ENCODE data around the gene C10orf90.

The C10orf90 gene

DNA sequence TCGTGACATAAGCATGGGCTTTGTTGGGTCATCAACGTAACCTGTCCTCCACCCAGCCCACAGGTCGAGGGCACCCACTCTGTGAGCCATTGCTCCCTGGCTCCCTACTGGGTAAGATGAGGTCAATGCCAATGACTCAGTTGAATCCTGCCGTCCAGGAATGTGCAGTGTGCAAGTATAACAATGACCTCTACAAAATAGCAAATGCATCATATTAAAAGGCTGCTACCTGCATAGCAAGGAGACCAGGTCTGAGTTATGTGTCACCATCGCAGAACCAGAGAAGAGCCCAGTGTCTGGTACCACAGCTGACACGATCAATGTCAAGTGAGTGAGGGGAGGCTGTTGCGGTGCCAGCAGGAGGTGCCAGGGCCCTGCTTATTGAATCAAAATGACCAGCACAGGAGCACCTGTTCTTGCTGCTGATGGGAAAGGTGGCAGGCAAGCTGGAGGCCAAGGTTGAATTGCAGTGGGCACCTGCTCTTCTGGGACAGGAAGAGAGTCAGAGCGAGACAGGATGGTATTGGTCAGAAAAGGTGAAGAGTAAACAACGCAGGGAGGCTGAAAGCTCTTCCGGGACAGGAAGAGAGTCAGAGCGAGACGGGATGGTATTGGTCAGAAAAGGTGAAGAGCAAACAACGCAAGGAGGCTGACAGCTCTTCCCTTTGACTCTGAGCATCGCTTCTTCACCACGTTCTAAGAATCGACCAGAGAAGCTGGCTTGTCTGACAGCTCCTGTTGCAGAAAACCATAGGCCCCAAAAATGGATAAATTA, 173.5 kb downstream of the C10orf90 start:
- H3K4me1 ChIP-seq (ENCODE audit: insufficient read depth, poor library complexity, severe bottlenecking): no peaks in the 10 kb centered on the region
- no peaks in the 10 kb centered on the region for H3K9me3 ChIP-seq (ENCODE audit: severe bottlenecking)
- no peaks in the 10 kb centered on the region for H3K36me3 ChIP-seq (ENCODE audit: low read depth)
- no peak overlapping the region for H3K4me3 ChIP-seq (ENCODE audit: severe bottlenecking)
- no peaks in the 10 kb centered on the region for H3K27me3 ChIP-seq (ENCODE audit: insufficient read depth, poor library complexity, severe bottlenecking)
- TF ChIP-seq, protein P1, sequence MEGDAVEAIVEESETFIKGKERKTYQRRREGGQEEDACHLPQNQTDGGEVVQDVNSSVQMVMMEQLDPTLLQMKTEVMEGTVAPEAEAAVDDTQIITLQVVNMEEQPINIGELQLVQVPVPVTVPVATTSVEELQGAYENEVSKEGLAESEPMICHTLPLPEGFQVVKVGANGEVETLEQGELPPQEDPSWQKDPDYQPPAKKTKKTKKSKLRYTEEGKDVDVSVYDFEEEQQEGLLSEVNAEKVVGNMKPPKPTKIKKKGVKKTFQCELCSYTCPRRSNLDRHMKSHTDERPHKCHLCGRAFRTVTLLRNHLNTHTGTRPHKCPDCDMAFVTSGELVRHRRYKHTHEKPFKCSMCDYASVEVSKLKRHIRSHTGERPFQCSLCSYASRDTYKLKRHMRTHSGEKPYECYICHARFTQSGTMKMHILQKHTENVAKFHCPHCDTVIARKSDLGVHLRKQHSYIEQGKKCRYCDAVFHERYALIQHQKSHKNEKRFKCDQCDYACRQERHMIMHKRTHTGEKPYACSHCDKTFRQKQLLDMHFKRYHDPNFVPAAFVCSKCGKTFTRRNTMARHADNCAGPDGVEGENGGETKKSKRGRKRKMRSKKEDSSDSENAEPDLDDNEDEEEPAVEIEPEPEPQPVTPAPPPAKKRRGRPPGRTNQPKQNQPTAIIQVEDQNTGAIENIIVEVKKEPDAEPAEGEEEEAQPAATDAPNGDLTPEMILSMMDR (IDR thresholded peaks at IDR 0.05; ENCODE audit: poor library complexity, severe bottlenecking): no peak
- H3K27ac ChIP-seq (ENCODE audit: poor library complexity, severe bottlenecking): no peak overlapping the region
- DNase-seq (ENCODE audit: low spot score): no peak
- ATAC-seq (ENCODE audit: low read depth): no peak

DNA sequence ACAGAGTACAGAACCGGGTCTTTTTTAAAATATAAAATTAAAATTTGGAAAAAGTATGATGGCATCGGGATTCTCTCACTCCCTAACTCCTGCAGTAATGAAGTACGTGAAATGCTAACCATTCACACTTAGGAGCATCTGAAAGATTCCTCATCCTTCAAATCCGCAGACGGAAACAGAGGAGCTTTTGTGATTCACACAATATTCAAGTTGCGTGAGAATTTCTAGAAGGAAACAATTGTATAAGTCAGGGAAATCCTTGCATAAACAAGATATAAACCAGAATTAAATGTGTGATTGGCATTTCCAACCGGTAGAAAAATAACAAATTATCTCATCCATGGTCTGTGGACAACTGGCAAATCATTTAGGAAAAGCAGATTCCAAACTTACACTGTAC, 179.0 kb downstream of the C10orf90 start:
- ATAC-seq (ENCODE audit: low read depth): no peak
- no peak overlapping the region for H3K4me3 ChIP-seq (ENCODE audit: severe bottlenecking)

DNA sequence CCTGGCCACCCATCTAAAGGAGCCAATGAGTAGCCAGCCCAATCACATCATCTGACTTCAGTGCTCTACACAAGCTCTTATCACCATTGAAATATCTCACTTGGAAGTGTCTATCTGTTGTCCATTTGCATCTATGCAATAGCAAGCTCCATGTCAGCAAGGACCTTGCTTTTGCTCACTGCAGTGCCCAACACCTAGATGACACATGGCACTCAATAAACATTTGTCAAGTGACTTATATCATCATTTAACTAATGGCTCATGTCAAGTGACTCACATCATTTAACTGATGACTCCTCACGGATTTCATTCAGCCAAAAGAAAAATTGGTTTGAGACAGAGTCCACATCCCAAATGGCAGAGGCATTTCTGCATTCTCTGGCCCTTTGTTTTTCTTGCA, 189.3 kb downstream of the C10orf90 start:
- no peaks in the 10 kb centered on the region for H3K9me3 ChIP-seq (ENCODE audit: severe bottlenecking)
- DNase-seq (ENCODE audit: low spot score): no peak
- no peaks in the 10 kb centered on the region for H3K4me1 ChIP-seq (ENCODE audit: insufficient read depth, poor library complexity, severe bottlenecking)
- no peaks in the 10 kb centered on the region for H3K27me3 ChIP-seq (ENCODE audit: insufficient read depth, poor library complexity, severe bottlenecking)
- no peak overlapping the region for H3K4me3 ChIP-seq (ENCODE audit: severe bottlenecking)
- no peak overlapping the region for H3K27ac ChIP-seq (ENCODE audit: poor library complexity, severe bottlenecking)
- ATAC-seq (ENCODE audit: low read depth): no peak
- TF ChIP-seq, protein P1 (IDR thresholded peaks at IDR 0.05; ENCODE audit: poor library complexity, severe bottlenecking): no peak
- no peaks in the 10 kb centered on the region for H3K36me3 ChIP-seq (ENCODE audit: low read depth)

More for the DNA sequence above, 179.0 kb downstream of the C10orf90 start:
- Histone ChIP-seq H3K27me3 (ENCODE audit: insufficient read depth, poor library complexity, severe bottlenecking) (no peaks in the 10 kb centered on the region), H3K9me3 (ENCODE audit: severe bottlenecking) (peaks cover 5% of the 10 kb centered on the region), H3K4me1 (ENCODE audit: insufficient read depth, poor library complexity, severe bottlenecking) (no peaks in the 10 kb centered on the region), H3K36me3 (ENCODE audit: low read depth) (no peaks in the 10 kb centered on the region), H3K27ac (ENCODE audit: poor library complexity, severe bottlenecking) (no peak overlapping the region)
- TF ChIP-seq, protein P1 (IDR thresholded peaks at IDR 0.05; ENCODE audit: poor library complexity, severe bottlenecking): no peak
- no peak for DNase-seq (ENCODE audit: low spot score)

DNA sequence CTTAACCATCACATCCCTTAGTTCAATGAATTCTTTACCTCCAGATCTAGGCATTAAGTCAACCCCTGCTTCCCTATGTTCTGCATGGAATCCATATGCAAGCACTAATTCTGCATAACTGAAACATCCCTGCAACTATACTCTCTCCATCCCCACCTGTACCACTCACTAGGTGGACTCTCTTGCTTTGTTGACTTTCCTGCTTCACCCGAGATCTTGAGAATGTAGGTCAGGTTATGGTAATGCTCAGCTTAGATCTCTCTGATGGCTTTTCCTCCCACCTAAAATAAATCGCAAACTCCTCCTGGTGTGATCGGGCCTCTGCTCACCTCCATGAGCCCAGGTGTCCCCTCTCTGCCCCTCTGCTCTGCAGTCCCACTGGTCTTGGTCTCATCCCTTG, 189.8 kb downstream of the C10orf90 start:
- TF ChIP-seq, protein P1 (IDR thresholded peaks at IDR 0.05; ENCODE audit: poor library complexity, severe bottlenecking): no peak
- DNase-seq (ENCODE audit: low spot score) (no peak), ATAC-seq (ENCODE audit: low read depth) (no peak)
- Histone ChIP-seq H3K4me3 (ENCODE audit: severe bottlenecking) (no peak overlapping the region), H3K9me3 (ENCODE audit: severe bottlenecking) (no peaks in the 10 kb centered on the region), H3K27me3 (ENCODE audit: insufficient read depth, poor library complexity, severe bottlenecking) (no peaks in the 10 kb centered on the region), H3K27ac (ENCODE audit: poor library complexity, severe bottlenecking) (no peak overlapping the region), H3K36me3 (ENCODE audit: low read depth) (no peaks in the 10 kb centered on the region), H3K4me1 (ENCODE audit: insufficient read depth, poor library complexity, severe bottlenecking) (no peaks in the 10 kb centered on the region)

DNA sequence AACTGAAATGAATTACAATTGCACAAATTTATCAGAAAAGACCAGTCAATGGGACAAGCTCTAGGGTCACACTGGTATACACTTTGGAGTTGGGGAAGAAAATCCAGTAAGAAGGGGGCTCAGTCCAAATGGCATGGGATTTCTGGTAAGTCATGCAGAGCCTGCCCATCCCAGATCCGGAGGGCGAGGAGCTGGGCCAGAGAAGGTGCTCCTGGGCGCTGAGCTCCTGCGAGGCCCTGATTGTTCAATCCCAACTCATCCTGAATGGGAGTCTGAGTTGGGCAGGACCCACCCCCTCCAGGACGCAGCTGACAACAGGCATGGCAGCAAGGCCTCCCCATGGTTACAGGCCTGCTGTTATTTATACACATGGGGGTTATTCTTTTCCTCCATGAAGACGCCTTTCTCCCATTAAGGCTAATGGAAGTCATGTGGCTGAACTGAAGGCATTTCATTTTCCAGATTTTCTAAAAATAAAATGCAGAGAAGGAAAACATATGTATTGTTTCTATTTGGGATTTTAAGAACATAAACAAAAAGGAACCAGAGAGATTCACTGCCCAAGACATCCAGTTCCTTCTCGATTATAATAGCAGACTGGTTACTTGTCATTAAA, 191.1 kb downstream of the C10orf90 start:
- Histone ChIP-seq H3K36me3 (ENCODE audit: low read depth) (no peaks in the 10 kb centered on the region), H3K4me3 (ENCODE audit: severe bottlenecking) (no peak overlapping the region), H3K27me3 (ENCODE audit: insufficient read depth, poor library complexity, severe bottlenecking) (no peaks in the 10 kb centered on the region), H3K9me3 (ENCODE audit: severe bottlenecking) (no peaks in the 10 kb centered on the region), H3K4me1 (ENCODE audit: insufficient read depth, poor library complexity, severe bottlenecking) (no peaks in the 10 kb centered on the region), H3K27ac (ENCODE audit: poor library complexity, severe bottlenecking) (no peak overlapping the region)
- no peak for DNase-seq (ENCODE audit: low spot score)
- TF ChIP-seq, protein P1 (IDR thresholded peaks at IDR 0.05; ENCODE audit: poor library complexity, severe bottlenecking): no peak
- ATAC-seq (ENCODE audit: low read depth): no peak

All from RWPE2 (cell line).